ENCODE results near the gene SFPQ.
"Not testable (repeated sequence)": the region's sequence is repeated elsewhere in the genome, so short reads cannot be mapped to it uniquely, and the experiment has no call there.

Gene SFPQ

DNA sequence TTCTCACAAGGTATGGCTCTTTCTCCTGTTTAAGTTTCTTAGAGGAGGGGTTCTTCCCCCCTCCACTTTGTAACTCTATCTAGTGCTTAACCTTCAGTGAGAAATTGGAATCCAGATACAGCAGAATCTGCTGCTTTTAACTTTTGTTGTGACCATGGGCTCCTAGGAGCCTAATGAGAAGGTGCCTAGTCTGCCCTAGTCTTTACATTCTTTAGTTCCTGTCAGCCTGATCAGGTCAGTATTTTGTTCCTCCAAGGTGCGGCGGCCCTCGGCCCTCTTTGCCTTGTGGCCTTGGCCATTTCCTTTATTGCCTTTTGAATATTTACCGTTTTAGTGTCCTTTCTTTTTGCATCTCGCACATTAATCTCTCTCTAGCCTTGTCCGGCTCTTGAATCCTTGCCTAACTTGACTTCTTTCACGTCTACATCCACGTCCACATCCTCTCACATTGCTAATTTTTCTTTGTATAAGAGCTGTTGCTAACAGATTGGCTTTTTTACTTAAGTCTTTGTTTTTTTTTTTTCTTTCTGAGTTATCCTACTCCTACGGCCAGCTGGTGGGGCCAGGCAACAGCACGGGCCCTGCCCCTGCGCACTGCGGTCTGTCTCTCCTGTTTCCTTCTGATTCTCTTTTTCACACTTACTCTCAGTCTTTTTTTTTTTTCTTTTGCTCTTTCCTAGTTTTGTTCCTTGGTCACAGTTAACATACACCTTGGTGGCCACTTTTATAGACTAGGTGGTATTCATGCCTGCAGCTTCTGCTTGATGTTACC lies 49.0 kb downstream of the SFPQ start:
- DNase-seq (ENCODE audit: low read depth) = no peak

DNA sequence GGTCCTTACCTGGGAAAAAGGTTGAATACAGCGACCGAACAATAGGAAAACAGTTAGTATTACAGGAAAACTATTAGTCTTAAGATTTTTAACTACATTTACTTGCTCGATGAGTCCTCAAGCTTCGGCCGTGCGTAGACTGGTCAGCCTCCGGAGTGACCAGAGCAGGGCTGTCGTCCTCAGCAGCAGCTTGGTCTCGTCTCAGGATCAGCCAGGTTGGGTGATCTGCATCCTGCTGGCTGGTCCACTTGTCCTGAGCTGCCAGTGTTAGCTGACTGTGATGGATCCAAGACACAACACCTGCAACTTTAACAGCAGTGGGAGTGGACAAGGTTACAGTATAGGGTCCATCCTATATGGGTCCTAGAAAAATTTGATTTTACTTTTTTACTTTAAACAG lies 50.2 kb downstream of the SFPQ start:
- not testable (repeated sequence) for DNase-seq (ENCODE audit: low read depth)

DNA sequence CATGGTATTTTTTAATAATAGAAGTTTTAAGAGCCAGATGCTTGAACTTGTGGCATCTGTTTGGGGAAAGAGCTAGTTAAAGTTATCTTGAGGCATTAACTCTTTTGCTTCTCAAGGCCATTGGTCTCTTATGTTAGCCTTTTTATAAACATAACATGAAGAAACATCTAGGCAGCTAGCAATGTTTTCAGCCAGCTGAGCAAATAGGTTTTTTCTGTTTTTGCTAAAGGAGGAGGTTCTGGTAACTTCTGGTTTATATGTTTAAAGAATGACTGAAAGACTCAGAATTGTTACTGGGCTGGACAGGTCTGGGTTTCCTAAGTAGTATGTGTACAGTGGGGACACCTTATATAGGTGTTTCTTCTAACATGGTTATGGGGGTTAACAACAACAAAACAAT lies 50.7 kb downstream of the SFPQ start:
- DNase-seq (ENCODE audit: low read depth) = not testable (repeated sequence)

DNA sequence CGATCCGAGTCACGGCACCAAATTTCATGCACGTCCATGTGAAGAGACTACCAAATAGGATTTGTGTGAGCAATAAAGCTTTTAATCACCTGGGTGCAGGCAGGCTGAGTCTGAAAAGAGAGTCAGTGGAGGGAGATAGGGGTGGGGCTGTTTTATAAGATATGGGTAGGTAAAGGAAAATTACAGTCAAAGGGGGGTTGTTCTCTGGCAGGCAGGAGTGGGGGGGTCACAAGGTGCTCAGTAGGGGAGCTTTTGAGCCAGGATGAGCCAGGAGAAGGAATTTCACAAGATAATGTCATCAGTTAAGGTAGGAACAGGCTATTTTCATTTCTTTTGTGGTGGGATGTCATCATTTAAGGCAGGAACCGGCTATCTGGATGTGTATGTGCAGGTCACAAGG lies 55.4 kb downstream of the SFPQ start:
- not testable (repeated sequence) for DNase-seq (ENCODE audit: low read depth)

DNA sequence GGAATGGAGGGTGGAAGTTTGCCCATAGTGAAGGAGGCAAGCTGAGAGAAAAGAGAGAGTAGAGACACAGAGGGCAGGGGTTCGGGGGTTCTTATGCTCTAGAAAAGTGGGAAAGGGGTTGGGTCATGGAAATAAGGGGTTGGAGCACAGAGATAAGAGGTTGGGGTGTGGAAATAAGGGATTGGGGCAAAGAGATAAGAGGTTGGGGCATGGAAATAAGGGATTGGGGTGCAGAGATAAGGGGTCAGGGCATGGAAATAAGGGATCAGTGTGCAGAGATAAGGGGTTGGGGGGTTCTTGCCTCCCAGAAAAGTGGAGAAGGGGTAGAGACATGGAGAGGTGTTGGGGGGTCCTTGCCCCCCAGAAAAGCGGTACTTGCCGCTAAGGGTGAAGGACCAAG lies 56.2 kb downstream of the SFPQ start:
- no peak for DNase-seq (ENCODE audit: low read depth)
